T follicular helper cell (primary cell): Measurements from ENCODE around the gene ULK2.
"Not testable (repeated sequence)": the region's sequence is repeated elsewhere in the genome, so short reads cannot be mapped to it uniquely, and the experiment has no call there.

Source experiments
- DNase-seq: peaks from one replicate; pipeline ENCODE4 v3.0.0-alpha.2; 2020; ENCODE audit warnings: low read depth

The ULK2 gene

DNA sequence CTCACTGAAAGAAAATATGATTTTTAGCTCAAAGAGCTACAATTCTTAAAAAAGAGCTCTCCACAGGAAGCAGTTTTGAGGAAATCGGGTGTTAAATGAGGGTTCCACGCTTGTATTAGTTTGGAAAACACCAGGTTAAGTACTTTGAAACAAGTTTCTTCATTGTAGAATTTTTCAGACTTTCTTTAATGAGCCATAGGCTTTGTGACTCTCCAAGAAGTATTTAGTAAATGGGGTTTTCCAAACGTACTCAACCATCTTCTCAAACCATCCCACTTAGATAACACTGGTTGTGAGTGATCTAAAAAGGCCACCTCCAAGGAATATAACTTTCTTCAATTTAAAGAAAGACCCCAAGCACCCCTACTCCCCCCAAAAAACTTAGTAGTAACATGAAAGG, 2.7 kb downstream of the ULK2 start:
- no peak for DNase-seq

GRCh38 chr17:19860647-19861177, 7.0 kb downstream of the ULK2 start:
- not testable (repeated sequence) for DNase-seq

DNA sequence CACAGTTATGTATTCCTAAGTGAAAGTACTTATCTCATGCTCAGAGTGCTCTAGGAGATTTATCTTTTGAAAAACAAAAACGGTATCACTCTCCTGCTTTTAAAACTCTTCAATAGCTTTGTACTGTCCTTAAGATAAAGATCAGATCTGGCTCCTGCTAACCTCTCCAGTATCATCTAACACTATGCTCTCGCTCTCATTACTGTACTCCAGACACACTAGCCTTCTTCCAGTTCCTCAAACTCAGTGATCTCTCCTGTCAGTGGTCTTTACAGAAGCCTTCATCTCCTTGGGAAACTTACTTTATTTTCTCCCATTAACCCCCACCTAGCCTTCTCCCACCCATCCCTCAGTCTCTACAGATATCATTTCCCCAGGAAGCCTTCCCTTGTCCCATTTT, 10.1 kb downstream of the ULK2 start:
- no peak for DNase-seq

DNA sequence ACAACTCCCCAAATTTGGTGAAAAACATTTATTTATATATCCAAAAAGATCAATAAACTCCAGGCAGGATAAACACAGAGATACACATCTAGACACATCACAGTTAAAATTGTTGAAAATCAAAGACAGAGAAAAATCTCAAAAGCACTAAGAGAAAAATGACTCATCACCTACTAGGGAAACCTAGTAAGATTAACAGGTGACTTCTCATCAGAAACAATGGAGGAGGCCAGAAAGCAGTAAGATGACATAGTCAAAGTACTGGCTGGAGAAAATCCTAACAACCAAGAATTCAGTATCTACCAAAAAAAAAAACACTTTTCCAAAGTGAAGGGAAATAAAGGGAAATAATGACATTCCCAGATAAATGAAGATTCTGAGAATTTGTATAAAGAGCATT, 33.8 kb downstream of the ULK2 start:
- no peak for DNase-seq

GRCh38 chr17:19830061-19830460, 37.7 kb downstream of the ULK2 start:
- no peak for DNase-seq

GRCh38 chr17:19812407-19812806, 55.3 kb downstream of the ULK2 start:
- no peak for DNase-seq

DNA sequence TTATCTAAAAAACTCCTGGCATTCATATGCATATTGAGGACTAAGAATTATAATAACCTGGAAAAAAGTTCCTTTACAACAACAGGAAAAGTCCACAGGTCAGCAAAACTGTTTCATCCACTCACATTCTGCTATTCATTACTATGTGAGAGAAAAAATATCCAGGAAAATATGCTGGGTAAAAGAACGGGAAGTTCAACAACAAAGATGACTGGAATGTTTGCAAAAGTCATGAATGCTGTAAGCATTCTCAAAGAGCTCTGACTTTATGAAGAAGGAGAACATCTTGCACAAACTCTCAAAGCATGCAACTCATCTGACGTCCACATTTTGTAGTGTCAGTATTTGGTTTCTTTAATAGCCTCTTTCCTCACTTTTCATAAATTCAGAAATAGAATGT, 62.7 kb downstream of the ULK2 start:
- DNase-seq: no peak

DNA sequence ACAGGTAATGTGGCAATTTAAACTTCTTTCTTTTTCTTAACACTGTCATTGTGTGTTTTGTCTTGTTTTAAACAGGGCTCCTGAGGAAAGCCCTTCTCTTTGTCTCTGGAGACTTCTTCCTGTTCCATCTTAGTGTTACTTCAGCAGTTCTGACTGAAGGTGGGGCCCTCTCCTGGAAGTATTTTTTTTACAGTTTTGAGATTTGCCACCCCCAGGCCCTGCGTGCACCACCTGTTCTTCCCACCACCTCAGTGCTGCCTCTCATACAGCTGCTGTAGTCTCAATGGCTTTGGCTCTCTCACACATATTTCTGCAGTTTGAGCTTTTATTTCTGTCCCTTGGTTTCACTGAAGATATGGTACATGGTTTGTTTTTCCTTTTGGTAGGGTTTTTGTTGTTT, 67.2 kb downstream of the ULK2 start:
- DNase-seq: no peak

DNA sequence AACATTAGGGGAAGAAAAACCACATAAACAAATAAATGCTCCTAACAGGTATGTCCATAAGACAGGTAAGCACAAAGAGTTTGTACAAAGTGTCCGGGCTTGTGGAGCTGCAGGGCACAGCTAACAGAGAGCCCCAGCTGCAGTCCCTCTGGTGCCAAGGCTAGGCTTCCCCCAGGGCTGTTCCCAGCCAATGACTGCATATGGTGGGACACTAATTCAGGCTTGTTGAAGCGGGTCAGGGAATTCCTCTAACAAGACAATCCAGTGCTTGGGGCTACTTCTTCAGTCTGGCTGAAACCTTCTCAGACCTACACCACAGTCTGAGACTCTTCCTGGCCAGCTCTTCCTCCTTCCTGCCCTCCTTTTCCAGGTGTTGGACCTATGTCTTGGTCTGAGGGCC, 67.9 kb downstream of the ULK2 start:
- no peak for DNase-seq

DNA sequence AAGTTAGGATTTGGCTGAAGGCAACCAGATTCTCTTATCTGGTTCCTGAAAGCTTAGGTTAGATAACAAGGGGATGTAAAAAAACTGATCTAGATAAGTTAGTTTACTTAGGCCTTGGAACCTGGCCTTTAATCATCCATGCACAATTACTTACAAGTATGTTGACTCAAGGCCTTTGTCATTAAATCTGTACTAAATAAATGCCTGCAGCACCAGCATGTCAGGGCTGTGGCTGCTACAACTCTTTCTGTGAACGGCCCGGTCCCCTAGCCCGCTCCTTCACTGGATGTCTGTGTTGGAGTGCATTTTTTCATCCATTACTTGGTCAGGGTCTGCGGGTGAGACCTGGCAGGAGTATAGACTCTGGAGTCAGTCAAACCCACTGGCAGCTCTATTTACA, 71.3 kb downstream of the ULK2 start:
- no peak for DNase-seq

DNA sequence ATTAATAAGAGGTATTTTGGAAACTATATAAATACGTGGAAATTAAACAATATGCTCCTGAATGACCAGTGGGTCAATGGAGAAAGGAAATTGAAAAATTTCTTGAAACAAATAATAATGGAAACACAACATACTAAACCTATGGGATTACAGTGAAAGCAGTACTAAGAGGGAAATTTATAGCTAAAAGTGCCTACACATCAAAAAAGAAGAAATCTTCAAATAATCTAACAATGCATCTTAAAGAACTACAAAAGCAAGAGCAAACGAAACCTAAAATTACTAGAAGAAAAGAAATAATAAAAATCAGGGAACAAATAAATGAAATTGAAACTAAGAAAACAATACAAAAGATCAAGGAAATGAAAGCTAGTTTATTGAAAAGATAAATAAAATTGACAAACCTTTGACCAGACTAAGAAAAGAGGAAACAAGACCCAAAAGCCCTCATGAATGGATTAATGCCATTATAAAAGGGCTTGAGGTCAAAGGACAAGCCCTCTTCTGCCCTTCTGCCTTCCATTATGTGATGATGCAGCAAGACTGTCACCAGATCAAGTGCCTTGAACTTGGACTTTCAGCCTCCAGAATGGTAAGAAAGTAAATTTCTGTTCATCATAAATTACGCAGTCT, 75.7 kb downstream of the ULK2 start:
- no peak for DNase-seq

- DNase-seq: no peak
Measured at GRCh38 chr17:19787733-19788357, 79.9 kb downstream of the ULK2 start.

- DNase-seq: no peak
Measured at GRCh38 chr17:19785854-19786253, 81.9 kb downstream of the ULK2 start.

GRCh38 chr17:19781488-19782458, 86.0 kb downstream of the ULK2 start:
- no peak for DNase-seq

- no peak for DNase-seq
Measured at GRCh38 chr17:19780846-19781245, 86.9 kb downstream of the ULK2 start.

DNA sequence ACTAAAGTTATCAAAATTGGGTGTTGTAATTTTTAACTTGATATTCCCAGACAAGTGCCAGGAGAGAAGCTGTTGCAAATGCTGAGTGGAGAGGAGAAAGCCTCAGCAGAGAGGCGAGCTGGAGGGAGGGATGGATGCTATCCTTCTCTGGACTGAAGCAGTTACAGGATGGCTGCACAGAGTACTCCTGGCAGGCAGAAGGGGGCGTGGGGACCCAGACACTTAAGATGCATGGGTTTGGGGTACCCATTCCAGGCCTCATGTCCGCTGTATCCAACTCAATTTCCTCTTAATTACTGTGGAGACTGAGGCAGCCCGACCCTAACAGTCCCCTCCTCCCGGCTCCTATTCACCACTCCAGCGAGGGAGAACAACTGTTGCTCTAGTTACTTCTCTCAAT, 94.2 kb downstream of the ULK2 start:
- no peak for DNase-seq

- DNase-seq: no peak
Measured at GRCh38 chr17:19771971-19772630, 95.6 kb downstream of the ULK2 start.

GRCh38 chr17:19770985-19771735, 96.6 kb downstream of the ULK2 start:
- DNase-seq: no peak

- DNase-seq: no peak
Measured at GRCh38 chr17:19769946-19770652, 97.6 kb downstream of the ULK2 start.

DNA sequence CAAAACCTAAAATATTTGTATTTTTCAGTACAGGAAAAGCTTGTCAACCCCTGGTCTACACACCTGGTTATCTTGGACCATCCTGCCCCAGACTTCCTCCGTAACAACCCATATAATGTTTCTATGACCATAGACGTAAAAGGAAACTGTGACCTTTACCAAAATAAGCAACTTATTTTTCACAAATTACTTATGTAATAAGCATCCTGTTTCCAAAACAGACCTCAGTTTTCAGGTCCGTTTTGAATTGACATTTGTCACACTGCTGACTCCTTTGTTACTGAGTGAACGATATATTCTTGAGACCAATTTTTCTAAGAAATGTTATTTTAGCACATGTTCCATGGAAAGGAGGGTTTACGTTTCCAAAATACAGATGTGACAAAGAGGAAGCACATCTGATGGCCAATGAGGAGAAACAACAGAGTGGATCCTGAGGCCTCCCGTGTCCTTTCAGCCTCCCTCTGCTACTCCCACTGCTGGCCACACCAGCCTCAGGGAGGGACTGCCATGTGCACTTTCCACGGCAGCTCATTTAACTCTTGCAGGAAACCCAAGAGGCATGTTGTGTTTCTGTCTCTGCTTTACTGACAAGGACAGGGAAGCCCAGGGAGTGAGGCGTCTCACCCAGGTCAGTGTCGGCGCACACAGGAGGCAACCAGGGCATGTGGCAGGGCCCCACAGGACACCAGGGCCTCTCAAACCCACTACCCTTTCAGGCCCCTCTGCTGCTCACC, 99.5 kb downstream of the ULK2 start:
- DNase-seq: no peak
